Liver (tissue), 9 donors: ENCODE measurements around the gene SLC51B. TPM values are rescaled to one million over a fixed set of nuclear protein-coding genes. Genes with fewer than 3 reads are reported as not detected.
"Not testable (repeated sequence)": the region's sequence is repeated elsewhere in the genome, so short reads cannot be mapped to it uniquely, and the experiment has no call there.

Experiments
- DNase-seq: peaks from one replicate; pipeline ENCODE4 v3.0.0-alpha.2; 2017; ENCODE audit warnings: low spot score
- H3K27ac ChIP-seq, 2 donors: one replicate each; pipeline ENCODE4 v1.7.0; 2013; ENCODE audit warnings: inconsistent platforms in 2 of 2, low read length in 2 of 2, control low read depth in 1 of 2, low read depth in 1 of 2, mild to moderate bottlenecking in 1 of 2
- H3K27me3 ChIP-seq, 4 donors: one replicate each; pipeline versions ENCODE4 v1.6.1 to v1.7.0; 2013; ENCODE audit warnings: low read length in 3 of 4, inconsistent platforms in 1 of 4, mild to moderate bottlenecking in 1 of 4, moderate library complexity in 1 of 4; ENCODE audit not compliant: control insufficient read depth in 4 of 4, insufficient read depth in 4 of 4
- H3K36me3 ChIP-seq, 4 donors: one replicate each; pipeline versions ENCODE4 v1.6.1 to v1.7.0; 2013; ENCODE audit warnings: low read length in 3 of 4, mild to moderate bottlenecking in 3 of 4, low read depth in 1 of 4, moderate library complexity in 1 of 4; ENCODE audit not compliant: control insufficient read depth in 4 of 4, insufficient read depth in 3 of 4
- H3K4me1 ChIP-seq, 4 donors: one replicate each; pipeline versions ENCODE4 v1.6.1 to v1.7.0; 2013; ENCODE audit warnings: low read length in 3 of 4, mild to moderate bottlenecking in 3 of 4, moderate library complexity in 1 of 4; ENCODE audit not compliant: control insufficient read depth in 4 of 4, insufficient read depth in 4 of 4
- H3K4me3 ChIP-seq, 3 donors: one replicate each; pipeline versions ENCODE4 v1.6.1 to v1.7.0; 2013; ENCODE audit warnings: low read length in 3 of 3, control low read depth in 1 of 3, low read depth in 1 of 3, mild to moderate bottlenecking in 1 of 3
- H3K9ac ChIP-seq, 2 donors: one replicate each; pipeline ENCODE4 v1.7.0; 2013; ENCODE audit warnings: low read length in 2 of 2, mild to moderate bottlenecking in 2 of 2, moderate library complexity in 2 of 2, control low read depth in 1 of 2, low read depth in 1 of 2
- H3K9me3 ChIP-seq, 4 donors: one replicate each; pipeline versions ENCODE4 v1.6.1 to v1.7.0; 2013; ENCODE audit warnings: low read length in 3 of 4; ENCODE audit not compliant: control insufficient read depth in 4 of 4
- EGR1 ChIP-seq, 2 donors: IDR thresholded peaks; 2 replicates each; pipeline ENCODE4 v1.6.1; 2016 to 2018; ENCODE audit warnings: antibody characterized with exemption in 2 of 2, low read depth in 2 of 2
- FOXA1 ChIP-seq: IDR thresholded peaks from 2 replicates; pipeline ENCODE4 v1.6.1; 2016; ENCODE audit warnings: antibody characterized with exemption
- FOXA2 ChIP-seq: IDR thresholded peaks from 2 replicates; pipeline ENCODE4 v1.6.1; 2016; ENCODE audit warnings: antibody characterized with exemption
- GABPA ChIP-seq, 2 donors: IDR thresholded peaks in 1 of 2; conservative IDR thresholded peaks in 1 of 2; 2 replicates each; pipeline ENCODE4 v1.6.1; 2016; ENCODE audit warnings: antibody characterized with exemption in 2 of 2, mild to moderate bottlenecking in 1 of 2, moderate library complexity in 1 of 2
- HNF4A ChIP-seq, 2 donors: conservative IDR thresholded peaks; 2 replicates each; pipeline ENCODE4 v1.6.1; 2016; ENCODE audit warnings: antibody characterized with exemption in 2 of 2, mild to moderate bottlenecking in 2 of 2
- HNF4G ChIP-seq: IDR thresholded peaks from 2 replicates; pipeline ENCODE4 v1.6.1; 2016; ENCODE audit warnings: antibody characterized with exemption
- JUND ChIP-seq, 2 donors: IDR thresholded peaks; 2 replicates each; pipeline ENCODE4 v1.6.1; 2016; ENCODE audit warnings: antibody characterized with exemption in 2 of 2
- NR2F2 ChIP-seq: IDR thresholded peaks from 2 replicates; pipeline ENCODE4 v1.6.1; 2016; ENCODE audit warnings: antibody characterized with exemption
- RAD21 ChIP-seq, 2 donors: IDR thresholded peaks; 2 replicates each; pipeline ENCODE4 v1.6.1; 2016; ENCODE audit warnings: antibody characterized with exemption in 2 of 2, mild to moderate bottlenecking in 2 of 2
- SP1 ChIP-seq: IDR thresholded peaks from 2 replicates; pipeline ENCODE4 v1.6.1; 2018; ENCODE audit warnings: antibody characterized with exemption, mild to moderate bottlenecking
- TAF1 ChIP-seq: conservative IDR thresholded peaks from 2 replicates; pipeline ENCODE4 v1.6.1; 2016; ENCODE audit warnings: antibody characterized with exemption, mild to moderate bottlenecking
- WGBS: extraction: QIAGEN DNeasy Blood & Tissue Kit; methylation state at CpG from one replicate; pipeline ENCODE4 v1.1.7; 2013; 5-methylcytosine and 5-hydroxymethylcytosine counted together
- polyA plus RNA-seq, 2 donors: library from polyadenylated mRNA; stranded (reverse) in 1 of 2; unstranded in 1 of 2; fragments of 200-250 nt in 1 of 2; fragments of >200 nt in 1 of 2; fragmentation: Nextera tagmentation in 1 of 2; extraction: Ambion mirVana in 1 of 2; gene quantifications; one replicate each; pipeline versions ENCODE4 v1.2.1 to v1.2.3, GENCODE V29; 2013 to 2015
- total RNA-seq, 2 donors: library from RNA; depleted of rRNA; stranded (reverse); fragments of >200 nt; gene quantifications; one replicate each; pipeline ENCODE4 v1.2.3, GENCODE V29; 2014
- TF ChIP-seq, protein P1 (sequence below): IDR thresholded peaks from 2 replicates; pipeline ENCODE4 v1.6.1; 2016; ENCODE audit warnings: antibody characterized with exemption
- TF ChIP-seq, protein P2 (sequence below): IDR thresholded peaks from 2 replicates; pipeline ENCODE4 v1.6.1; 2016; ENCODE audit warnings: antibody characterized with exemption, mild to moderate bottlenecking
- TF ChIP-seq, protein P3 (sequence below): fragments of 150-350 bp; IDR thresholded peaks from 2 replicates; pipeline ENCODE4 v1.5.1; 2017; ENCODE audit warnings: improper control_type of control experiment, low read depth, low read length; ENCODE audit not compliant: missing input control
- TF ChIP-seq, protein P4 (sequence below): IDR thresholded peaks from 2 replicates; pipeline ENCODE4 v1.6.1; 2016; ENCODE audit warnings: antibody characterized with exemption
- TF ChIP-seq, protein P5 (sequence below): IDR thresholded peaks from 2 replicates; pipeline ENCODE4 v1.6.1; 2016; ENCODE audit warnings: antibody characterized with exemption
- donor health status: healthy.
- donor health status: healthy.
- donor health status: healthy.
- donor health status: healthy.
- donor health status: healthy.

SLC51B gene
- total and polyA plus RNA-seq, 4 donors = 0.25 to 2.1 (median 1.1) TPM

DNA sequence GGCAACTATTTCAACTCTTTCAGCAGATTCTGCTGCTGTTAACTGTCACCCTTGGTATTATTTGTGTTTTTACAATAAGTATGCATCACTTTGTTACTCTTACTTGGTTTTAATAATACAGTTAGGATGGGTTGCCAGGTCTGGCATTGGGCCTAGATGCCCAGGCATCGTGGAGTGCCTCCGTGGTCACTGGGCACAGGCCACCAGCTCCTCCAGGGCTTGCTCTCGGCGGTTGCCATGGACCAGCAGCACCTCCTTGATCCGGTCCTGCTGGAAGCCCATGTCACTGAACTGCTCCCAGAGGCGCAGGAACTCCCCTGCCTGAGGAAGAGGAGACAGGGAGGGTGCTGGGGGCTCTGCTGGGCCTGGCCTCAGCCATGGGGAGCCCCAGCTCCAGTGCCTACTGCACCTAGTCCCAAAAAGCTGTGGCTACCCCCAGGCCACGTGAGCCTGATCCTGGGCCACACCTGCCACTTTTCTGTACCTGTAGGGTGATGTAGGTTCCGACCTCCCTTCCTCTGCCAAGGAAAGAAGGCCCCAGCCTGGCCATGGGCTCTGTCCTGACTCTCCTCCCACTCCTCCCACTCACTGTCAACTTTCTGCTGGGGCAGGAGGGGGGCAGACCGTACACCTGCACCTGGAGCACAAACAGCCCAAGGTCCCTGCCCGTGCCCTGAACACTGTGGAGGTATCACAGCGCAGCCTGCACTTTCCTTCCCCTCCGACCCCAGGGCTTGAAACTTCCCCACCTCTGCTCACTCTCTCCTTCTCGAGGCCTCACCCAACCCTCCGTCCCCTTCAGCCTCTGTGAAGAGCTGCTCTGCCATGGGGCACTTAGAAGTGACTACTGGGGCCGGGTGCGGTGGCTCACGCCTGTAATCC lies 48.0 kb downstream of the SLC51B start:
- peaks cover 1 to 7% (median 5%) of the 10 kb centered on the region in 4 donors for H3K36me3 ChIP-seq
- no peaks in the 10 kb centered on the region for H3K27me3 ChIP-seq
- WGBS = 91% methylated on average over 17 of the region's 17 CpGs
- no peak for DNase-seq
- H3K27ac ChIP-seq = no peak overlapping the region
- peaks cover 4 to 38% (median 25%) of the 10 kb centered on the region in 4 donors for H3K4me1 ChIP-seq
- H3K9ac ChIP-seq = no peak overlapping the region
- H3K9me3 ChIP-seq = no peaks in the 10 kb centered on the region
- no peak for TF ChIP-seq HNF4A (conservative IDR thresholded peaks at IDR 0.05)
- TF ChIP-seq, protein P1, sequence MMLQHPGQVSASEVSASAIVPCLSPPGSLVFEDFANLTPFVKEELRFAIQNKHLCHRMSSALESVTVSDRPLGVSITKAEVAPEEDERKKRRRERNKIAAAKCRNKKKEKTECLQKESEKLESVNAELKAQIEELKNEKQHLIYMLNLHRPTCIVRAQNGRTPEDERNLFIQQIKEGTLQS = no peak
- no peak for TF ChIP-seq RAD21 (IDR thresholded peaks at IDR 0.05)
- TF ChIP-seq, protein P2, sequence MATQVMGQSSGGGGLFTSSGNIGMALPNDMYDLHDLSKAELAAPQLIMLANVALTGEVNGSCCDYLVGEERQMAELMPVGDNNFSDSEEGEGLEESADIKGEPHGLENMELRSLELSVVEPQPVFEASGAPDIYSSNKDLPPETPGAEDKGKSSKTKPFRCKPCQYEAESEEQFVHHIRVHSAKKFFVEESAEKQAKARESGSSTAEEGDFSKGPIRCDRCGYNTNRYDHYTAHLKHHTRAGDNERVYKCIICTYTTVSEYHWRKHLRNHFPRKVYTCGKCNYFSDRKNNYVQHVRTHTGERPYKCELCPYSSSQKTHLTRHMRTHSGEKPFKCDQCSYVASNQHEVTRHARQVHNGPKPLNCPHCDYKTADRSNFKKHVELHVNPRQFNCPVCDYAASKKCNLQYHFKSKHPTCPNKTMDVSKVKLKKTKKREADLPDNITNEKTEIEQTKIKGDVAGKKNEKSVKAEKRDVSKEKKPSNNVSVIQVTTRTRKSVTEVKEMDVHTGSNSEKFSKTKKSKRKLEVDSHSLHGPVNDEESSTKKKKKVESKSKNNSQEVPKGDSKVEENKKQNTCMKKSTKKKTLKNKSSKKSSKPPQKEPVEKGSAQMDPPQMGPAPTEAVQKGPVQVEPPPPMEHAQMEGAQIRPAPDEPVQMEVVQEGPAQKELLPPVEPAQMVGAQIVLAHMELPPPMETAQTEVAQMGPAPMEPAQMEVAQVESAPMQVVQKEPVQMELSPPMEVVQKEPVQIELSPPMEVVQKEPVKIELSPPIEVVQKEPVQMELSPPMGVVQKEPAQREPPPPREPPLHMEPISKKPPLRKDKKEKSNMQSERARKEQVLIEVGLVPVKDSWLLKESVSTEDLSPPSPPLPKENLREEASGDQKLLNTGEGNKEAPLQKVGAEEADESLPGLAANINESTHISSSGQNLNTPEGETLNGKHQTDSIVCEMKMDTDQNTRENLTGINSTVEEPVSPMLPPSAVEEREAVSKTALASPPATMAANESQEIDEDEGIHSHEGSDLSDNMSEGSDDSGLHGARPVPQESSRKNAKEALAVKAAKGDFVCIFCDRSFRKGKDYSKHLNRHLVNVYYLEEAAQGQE = no peak
- no peak for TF ChIP-seq SP1
- TF ChIP-seq JUND (IDR thresholded peaks at IDR 0.05) = no peak
- TF ChIP-seq GABPA (IDR thresholded peaks at IDR 0.05 in 1 of 2, conservative IDR thresholded peaks at IDR 0.05 in 1 of 2) = no peak
- TF ChIP-seq, protein P3, sequence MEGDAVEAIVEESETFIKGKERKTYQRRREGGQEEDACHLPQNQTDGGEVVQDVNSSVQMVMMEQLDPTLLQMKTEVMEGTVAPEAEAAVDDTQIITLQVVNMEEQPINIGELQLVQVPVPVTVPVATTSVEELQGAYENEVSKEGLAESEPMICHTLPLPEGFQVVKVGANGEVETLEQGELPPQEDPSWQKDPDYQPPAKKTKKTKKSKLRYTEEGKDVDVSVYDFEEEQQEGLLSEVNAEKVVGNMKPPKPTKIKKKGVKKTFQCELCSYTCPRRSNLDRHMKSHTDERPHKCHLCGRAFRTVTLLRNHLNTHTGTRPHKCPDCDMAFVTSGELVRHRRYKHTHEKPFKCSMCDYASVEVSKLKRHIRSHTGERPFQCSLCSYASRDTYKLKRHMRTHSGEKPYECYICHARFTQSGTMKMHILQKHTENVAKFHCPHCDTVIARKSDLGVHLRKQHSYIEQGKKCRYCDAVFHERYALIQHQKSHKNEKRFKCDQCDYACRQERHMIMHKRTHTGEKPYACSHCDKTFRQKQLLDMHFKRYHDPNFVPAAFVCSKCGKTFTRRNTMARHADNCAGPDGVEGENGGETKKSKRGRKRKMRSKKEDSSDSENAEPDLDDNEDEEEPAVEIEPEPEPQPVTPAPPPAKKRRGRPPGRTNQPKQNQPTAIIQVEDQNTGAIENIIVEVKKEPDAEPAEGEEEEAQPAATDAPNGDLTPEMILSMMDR = no peak
- no peak for TF ChIP-seq FOXA1
- TF ChIP-seq HNF4G = no peak
- no peak for TF ChIP-seq FOXA2
- TF ChIP-seq, protein P4, sequence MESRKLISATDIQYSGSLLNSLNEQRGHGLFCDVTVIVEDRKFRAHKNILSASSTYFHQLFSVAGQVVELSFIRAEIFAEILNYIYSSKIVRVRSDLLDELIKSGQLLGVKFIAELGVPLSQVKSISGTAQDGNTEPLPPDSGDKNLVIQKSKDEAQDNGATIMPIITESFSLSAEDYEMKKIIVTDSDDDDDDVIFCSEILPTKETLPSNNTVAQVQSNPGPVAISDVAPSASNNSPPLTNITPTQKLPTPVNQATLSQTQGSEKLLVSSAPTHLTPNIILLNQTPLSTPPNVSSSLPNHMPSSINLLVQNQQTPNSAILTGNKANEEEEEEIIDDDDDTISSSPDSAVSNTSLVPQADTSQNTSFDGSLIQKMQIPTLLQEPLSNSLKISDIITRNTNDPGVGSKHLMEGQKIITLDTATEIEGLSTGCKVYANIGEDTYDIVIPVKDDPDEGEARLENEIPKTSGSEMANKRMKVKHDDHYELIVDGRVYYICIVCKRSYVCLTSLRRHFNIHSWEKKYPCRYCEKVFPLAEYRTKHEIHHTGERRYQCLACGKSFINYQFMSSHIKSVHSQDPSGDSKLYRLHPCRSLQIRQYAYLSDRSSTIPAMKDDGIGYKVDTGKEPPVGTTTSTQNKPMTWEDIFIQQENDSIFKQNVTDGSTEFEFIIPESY = no peak
- no peak for TF ChIP-seq NR2F2
- TF ChIP-seq, protein P5, sequence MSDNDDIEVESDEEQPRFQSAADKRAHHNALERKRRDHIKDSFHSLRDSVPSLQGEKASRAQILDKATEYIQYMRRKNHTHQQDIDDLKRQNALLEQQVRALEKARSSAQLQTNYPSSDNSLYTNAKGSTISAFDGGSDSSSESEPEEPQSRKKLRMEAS = no peak
- TF ChIP-seq EGR1 (IDR thresholded peaks at IDR 0.05; ENCODE audit: low read depth in 2 of 2) = no peak
- no peak for TF ChIP-seq TAF1
- H3K4me3 ChIP-seq = no peak overlapping the region

DNA sequence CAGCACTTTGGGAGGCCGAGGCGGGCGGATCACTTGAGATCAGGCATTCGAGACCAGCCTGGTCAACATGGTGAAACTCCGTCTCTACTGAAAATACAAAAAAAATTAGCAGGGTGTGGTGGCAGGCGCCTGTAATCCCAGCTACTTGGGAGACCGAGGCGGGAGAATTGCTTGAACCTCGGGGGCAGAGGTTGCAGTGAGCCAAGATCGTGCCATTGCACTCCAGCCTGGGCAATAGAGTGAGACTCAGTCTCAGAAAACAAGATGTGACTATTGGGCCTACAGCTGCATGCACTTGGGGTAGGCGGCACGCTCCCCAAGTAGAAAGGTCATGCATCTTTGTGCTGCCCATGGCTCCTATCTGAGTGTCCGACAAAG lies 48.6 kb downstream of the SLC51B start:
- H3K9ac ChIP-seq, H3K9me3 ChIP-seq, DNase-seq, H3K27ac ChIP-seq, H3K4me3 ChIP-seq, H3K27me3 ChIP-seq: not testable (repeated sequence)
- 96% methylated on average over 13 of the region's 13 CpGs for WGBS
- peaks cover 6 to 13% (median 7%) of the 10 kb centered on the region in 4 donors for H3K36me3 ChIP-seq
- peaks cover 0 to 33% (median 20%) of the 10 kb centered on the region in 4 donors for H3K4me1 ChIP-seq
